Measurements from ENCODE around the gene SH2D5.

DNA sequence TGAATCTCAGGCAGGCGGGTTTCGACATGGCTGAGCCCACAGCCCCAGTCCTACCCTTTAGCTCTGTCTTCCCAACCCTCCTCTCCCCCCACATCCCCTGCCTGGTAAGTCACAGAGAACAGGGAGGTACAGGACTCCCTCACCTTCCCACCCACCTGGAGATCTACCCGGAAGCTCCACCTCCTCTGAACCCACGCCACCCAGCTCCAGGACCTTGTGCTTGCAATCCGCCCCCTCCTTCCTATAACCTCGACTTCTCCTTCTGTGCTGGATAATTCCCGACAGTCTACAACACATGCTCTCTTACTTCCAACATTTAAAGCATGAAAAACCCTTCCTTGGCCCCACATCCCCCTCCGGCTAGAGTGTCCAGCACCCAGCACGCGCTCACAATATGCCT, 37.0 kb downstream of the SH2D5 start:
- TF ChIP-seq, protein P1, sequence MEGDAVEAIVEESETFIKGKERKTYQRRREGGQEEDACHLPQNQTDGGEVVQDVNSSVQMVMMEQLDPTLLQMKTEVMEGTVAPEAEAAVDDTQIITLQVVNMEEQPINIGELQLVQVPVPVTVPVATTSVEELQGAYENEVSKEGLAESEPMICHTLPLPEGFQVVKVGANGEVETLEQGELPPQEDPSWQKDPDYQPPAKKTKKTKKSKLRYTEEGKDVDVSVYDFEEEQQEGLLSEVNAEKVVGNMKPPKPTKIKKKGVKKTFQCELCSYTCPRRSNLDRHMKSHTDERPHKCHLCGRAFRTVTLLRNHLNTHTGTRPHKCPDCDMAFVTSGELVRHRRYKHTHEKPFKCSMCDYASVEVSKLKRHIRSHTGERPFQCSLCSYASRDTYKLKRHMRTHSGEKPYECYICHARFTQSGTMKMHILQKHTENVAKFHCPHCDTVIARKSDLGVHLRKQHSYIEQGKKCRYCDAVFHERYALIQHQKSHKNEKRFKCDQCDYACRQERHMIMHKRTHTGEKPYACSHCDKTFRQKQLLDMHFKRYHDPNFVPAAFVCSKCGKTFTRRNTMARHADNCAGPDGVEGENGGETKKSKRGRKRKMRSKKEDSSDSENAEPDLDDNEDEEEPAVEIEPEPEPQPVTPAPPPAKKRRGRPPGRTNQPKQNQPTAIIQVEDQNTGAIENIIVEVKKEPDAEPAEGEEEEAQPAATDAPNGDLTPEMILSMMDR (IDR thresholded peaks at IDR 0.05; ENCODE audit: low read length) = no peak
- TF ChIP-seq EZH2phosphoT487 (IDR thresholded peaks at IDR 0.05; ENCODE audit: low read length) (no peak), EZH2 (optimal IDR thresholded peaks at IDR 0.05; ENCODE audit: low read depth, low read length) (no peak)

All from MM.1S (cell line).